ENCODE data around the gene BRIP1.

BRIP1 gene

GRCh38 chr17:61786088-61786487, 77.2 kb downstream of the BRIP1 start:
- Histone ChIP-seq H3K4ac (ENCODE audit: low read depth, low read length) (no peak overlapping the region), H4K91ac (ENCODE audit: low read depth, low read length) (no peak overlapping the region), H4K12ac (ENCODE audit: low read depth, low read length) (no peak overlapping the region), H2BK12ac (ENCODE audit: low read length) (no peak overlapping the region), H2AK5ac (ENCODE audit: low read length) (no peak overlapping the region), H3K36me3 (ENCODE audit: control insufficient read depth in 1 of 2, insufficient read depth in 2 of 2, low read length in 2 of 2) (peaks cover 0 to 3% of the 10 kb centered on the region in 2 experiments), H3K27ac (ENCODE audit: low read depth, low read length) (no peak overlapping the region), H3K4me2 (ENCODE audit: low read length) (no peak overlapping the region), H3K79me2 (ENCODE audit: control insufficient read depth, insufficient read depth, low read length, poor library complexity) (no peaks in the 10 kb centered on the region), H3K18ac (ENCODE audit: low read length) (no peak overlapping the region), H2AFZ (ENCODE audit: insufficient read depth, low read length, poor library complexity) (no peak overlapping the region), H2BK5ac (ENCODE audit: low read depth, low read length, poor library complexity) (no peak overlapping the region), H3K79me1 (ENCODE audit: low read length) (no peaks in the 10 kb centered on the region), H3K27me3 (ENCODE audit: insufficient read depth, low read length) (no peaks in the 10 kb centered on the region), H3K4me1 (ENCODE audit: control insufficient read depth in 1 of 2, insufficient read depth in 2 of 2, low read length in 2 of 2) (no peaks in the 10 kb centered on the region), H3K9ac (ENCODE audit: low read length) (no peak overlapping the region), H2BK120ac (ENCODE audit: insufficient read depth, low read length, poor library complexity) (no peak overlapping the region), H3K4me3 (ENCODE audit: low read depth, low read length) (no peak overlapping the region), H3K9me3 (ENCODE audit: insufficient read depth, low read depth, low read length) (no peaks in the 10 kb centered on the region), H3K23ac (ENCODE audit: low read length) (no peak overlapping the region), H3K14ac (ENCODE audit: low read length) (no peak overlapping the region), H4K8ac (ENCODE audit: low read depth, low read length) (no peak overlapping the region)
- WGBS (ENCODE audit: extremely low coverage, insufficient coverage, insufficient read length) = no CpG with 5 or more reads among the region's 5 CpGs
- DNase-seq = no peak

DNA sequence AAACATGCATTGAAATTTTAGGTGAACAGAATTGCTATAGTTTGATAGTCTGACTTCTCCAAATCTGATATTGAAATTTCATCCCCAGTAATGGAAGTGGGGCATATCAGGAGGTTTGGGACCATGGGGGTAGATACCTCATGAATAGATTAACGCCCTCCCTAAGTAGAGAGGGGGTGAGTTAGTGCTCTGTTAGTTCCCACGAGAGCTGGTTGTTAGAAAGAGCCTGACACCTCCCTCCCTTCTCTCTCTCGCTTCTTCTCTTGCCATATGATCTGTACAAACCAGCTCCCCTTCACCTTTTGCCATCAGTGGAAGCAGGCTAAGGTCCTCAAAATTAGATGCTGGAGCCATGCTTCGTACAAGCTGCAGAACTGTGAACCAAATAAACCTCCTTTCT, 78.8 kb downstream of the BRIP1 start:
- Histone ChIP-seq H2BK5ac (ENCODE audit: low read depth, low read length, poor library complexity) (no peak overlapping the region), H3K9ac (ENCODE audit: low read length) (no peak overlapping the region)

DNA sequence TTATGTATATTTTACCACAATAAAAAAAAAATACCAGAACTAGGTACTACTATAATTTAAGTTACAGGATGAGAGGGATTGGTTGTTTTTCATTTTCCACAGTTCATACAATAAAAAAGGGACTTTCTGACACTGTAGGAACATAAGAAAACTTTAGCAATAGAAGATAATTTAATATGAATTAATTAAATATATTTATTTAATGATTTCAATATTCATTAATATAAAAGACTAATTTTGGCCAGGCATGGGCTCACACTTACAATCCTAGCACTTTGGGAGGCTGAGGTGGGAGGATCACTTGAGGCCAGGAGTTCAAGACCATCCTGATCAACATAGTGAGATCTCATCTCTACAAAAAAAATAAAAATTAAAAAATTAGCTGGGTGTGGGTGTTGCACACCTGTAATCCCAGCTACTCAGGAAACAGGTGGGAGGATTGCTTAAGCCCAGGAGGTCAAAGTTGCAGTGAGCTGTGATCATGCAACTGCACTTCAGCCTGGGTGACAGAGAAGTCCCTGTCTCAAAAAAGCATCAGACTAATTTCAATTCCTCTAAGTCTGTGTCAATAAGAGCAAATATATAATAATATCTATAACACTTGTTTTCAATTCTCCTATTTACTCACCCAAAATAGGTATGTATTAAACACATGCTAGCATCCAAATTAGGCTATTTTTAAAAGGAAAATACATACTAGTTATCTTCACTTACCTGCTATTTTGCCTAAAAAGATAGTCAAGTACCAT, 79.6 kb downstream of the BRIP1 start:
- H3K14ac ChIP-seq (ENCODE audit: low read length) = no peak overlapping the region
- no peak overlapping the region for H3K23ac ChIP-seq (ENCODE audit: low read length)
- no peak overlapping the region for H2BK12ac ChIP-seq (ENCODE audit: low read length)
- no peak overlapping the region for H2BK5ac ChIP-seq (ENCODE audit: low read depth, low read length, poor library complexity)
- no peak overlapping the region for H3K4me3 ChIP-seq (ENCODE audit: low read depth, low read length)
- no peak overlapping the region for H3K9ac ChIP-seq (ENCODE audit: low read length)
- no peak for DNase-seq
- no peaks in the 10 kb centered on the region for H3K9me3 ChIP-seq (ENCODE audit: insufficient read depth, low read depth, low read length)
- no peaks in the 10 kb centered on the region for H3K27me3 ChIP-seq (ENCODE audit: insufficient read depth, low read length)
- no peak overlapping the region for H4K12ac ChIP-seq (ENCODE audit: low read depth, low read length)
- no peaks in the 10 kb centered on the region for H3K79me2 ChIP-seq (ENCODE audit: control insufficient read depth, insufficient read depth, low read length, poor library complexity)
- H3K79me1 ChIP-seq (ENCODE audit: low read length) = no peaks in the 10 kb centered on the region
- no peak overlapping the region for H4K8ac ChIP-seq (ENCODE audit: low read depth, low read length)
- H2AK5ac ChIP-seq (ENCODE audit: low read length) = no peak overlapping the region
- H2AFZ ChIP-seq (ENCODE audit: insufficient read depth, low read length, poor library complexity) = no peak overlapping the region
- H4K91ac ChIP-seq (ENCODE audit: low read depth, low read length) = no peak overlapping the region
- H3K4ac ChIP-seq (ENCODE audit: low read depth, low read length) = no peak overlapping the region
- no peaks in the 10 kb centered on the region for H3K4me1 ChIP-seq (ENCODE audit: control insufficient read depth in 1 of 2, insufficient read depth in 2 of 2, low read length in 2 of 2)
- no peak overlapping the region for H3K4me2 ChIP-seq (ENCODE audit: low read length)
- no peak overlapping the region for H3K27ac ChIP-seq (ENCODE audit: low read depth, low read length)
- H3K36me3 ChIP-seq (ENCODE audit: control insufficient read depth in 1 of 2, insufficient read depth in 2 of 2, low read length in 2 of 2) = peaks cover 0 to 2% of the 10 kb centered on the region in 2 experiments
- H2BK120ac ChIP-seq (ENCODE audit: insufficient read depth, low read length, poor library complexity) = no peak overlapping the region
- H3K18ac ChIP-seq (ENCODE audit: low read length) = no peak overlapping the region

More for the DNA sequence above, 78.8 kb downstream of the BRIP1 start:
- no peaks in the 10 kb centered on the region for H3K9me3 ChIP-seq (ENCODE audit: insufficient read depth, low read depth, low read length)
- H3K4me3 ChIP-seq (ENCODE audit: low read depth, low read length) = no peak overlapping the region
- no peak overlapping the region for H3K23ac ChIP-seq (ENCODE audit: low read length)
- no peak overlapping the region for H3K18ac ChIP-seq (ENCODE audit: low read length)
- H2AK5ac ChIP-seq (ENCODE audit: low read length) = no peak overlapping the region
- H3K27ac ChIP-seq (ENCODE audit: low read depth, low read length) = no peak overlapping the region
- H3K4me2 ChIP-seq (ENCODE audit: low read length) = no peak overlapping the region
- no peak overlapping the region for H2BK12ac ChIP-seq (ENCODE audit: low read length)
- no peak overlapping the region for H4K12ac ChIP-seq (ENCODE audit: low read depth, low read length)
- no peak overlapping the region for H3K14ac ChIP-seq (ENCODE audit: low read length)
- no peak overlapping the region for H2BK120ac ChIP-seq (ENCODE audit: insufficient read depth, low read length, poor library complexity)
- no peaks in the 10 kb centered on the region for H3K27me3 ChIP-seq (ENCODE audit: insufficient read depth, low read length)
- H3K4me1 ChIP-seq (ENCODE audit: control insufficient read depth in 1 of 2, insufficient read depth in 2 of 2, low read length in 2 of 2) = no peaks in the 10 kb centered on the region
- no peaks in the 10 kb centered on the region for H3K79me2 ChIP-seq (ENCODE audit: control insufficient read depth, insufficient read depth, low read length, poor library complexity)
- H3K36me3 ChIP-seq (ENCODE audit: control insufficient read depth in 1 of 2, insufficient read depth in 2 of 2, low read length in 2 of 2) = peaks cover 0 to 3% of the 10 kb centered on the region in 2 experiments
- no peak overlapping the region for H4K8ac ChIP-seq (ENCODE audit: low read depth, low read length)
- no peaks in the 10 kb centered on the region for H3K79me1 ChIP-seq (ENCODE audit: low read length)
- no peak overlapping the region for H2AFZ ChIP-seq (ENCODE audit: insufficient read depth, low read length, poor library complexity)
- H3K4ac ChIP-seq (ENCODE audit: low read depth, low read length) = no peak overlapping the region
- H4K91ac ChIP-seq (ENCODE audit: low read depth, low read length) = no peak overlapping the region
- DNase-seq = no peak
- WGBS (ENCODE audit: extremely low coverage, insufficient coverage, insufficient read length) = no CpG with 5 or more reads among the region's 4 CpGs

- Histone ChIP-seq H2AFZ (ENCODE audit: insufficient read depth, low read length, poor library complexity) (no peak overlapping the region), H3K4ac (ENCODE audit: low read depth, low read length) (no peak overlapping the region), H3K9ac (ENCODE audit: low read length) (no peak overlapping the region), H3K4me3 (ENCODE audit: low read depth, low read length) (no peak overlapping the region), H4K91ac (ENCODE audit: low read depth, low read length) (no peak overlapping the region), H3K27ac (ENCODE audit: low read depth, low read length) (no peak overlapping the region), H3K14ac (ENCODE audit: low read length) (no peak overlapping the region), H3K79me1 (ENCODE audit: low read length) (no peaks in the 10 kb centered on the region), H3K79me2 (ENCODE audit: control insufficient read depth, insufficient read depth, low read length, poor library complexity) (no peaks in the 10 kb centered on the region), H2AK5ac (ENCODE audit: low read length) (no peak overlapping the region), H3K9me3 (ENCODE audit: insufficient read depth, low read depth, low read length) (no peaks in the 10 kb centered on the region), H3K4me2 (ENCODE audit: low read length) (no peak overlapping the region), H2BK12ac (ENCODE audit: low read length) (no peak overlapping the region), H3K4me1 (ENCODE audit: control insufficient read depth in 1 of 2, insufficient read depth in 2 of 2, low read length in 2 of 2) (no peaks in the 10 kb centered on the region), H4K12ac (ENCODE audit: low read depth, low read length) (no peak overlapping the region), H3K36me3 (ENCODE audit: control insufficient read depth in 1 of 2, insufficient read depth in 2 of 2, low read length in 2 of 2) (peaks cover 0 to 1% of the 10 kb centered on the region in 2 experiments), H3K27me3 (ENCODE audit: insufficient read depth, low read length) (no peaks in the 10 kb centered on the region), H3K18ac (ENCODE audit: low read length) (no peak overlapping the region), H2BK5ac (ENCODE audit: low read depth, low read length, poor library complexity) (no peak overlapping the region), H4K8ac (ENCODE audit: low read depth, low read length) (no peak overlapping the region), H3K23ac (ENCODE audit: low read length) (no peak overlapping the region), H2BK120ac (ENCODE audit: insufficient read depth, low read length, poor library complexity) (no peak overlapping the region)
- no CpG with 5 or more reads among the region's 1 CpG for WGBS (ENCODE audit: extremely low coverage, insufficient coverage, insufficient read length)
- no peak for DNase-seq
These were observed 80.2 kb downstream of the BRIP1 start for GRCh38 chr17:61783120-61783519.
